Pulmonary artery endothelial cell (primary cell): Measurements from ENCODE around the gene ATP2B2. TPM values are rescaled to one million over a fixed set of nuclear protein-coding genes. Genes with fewer than 3 reads are reported as not detected.
A peak's percentile ranks its signal among the peaks of the same experiment; 100 is the strongest.

Source experiments
- DNase-seq: peaks from one replicate; pipeline ENCODE4 v3.0.0-alpha.2; 2011; ENCODE audit warnings: low read depth, low spot score
- total RNA-seq: library from RNA; depleted of rRNA; stranded (reverse); fragments of >200 nt; gene quantifications from 2 replicates; pipeline ENCODE4 v1.2.3, GENCODE V29; 2014

ATP2B2 gene
- total RNA-seq, 1 donor from 2014 or later, result not detected

GRCh38 chr3:10470120-10471053 is 35.0 kb downstream of the ATP2B2 start:
- no peak for DNase-seq

DNA sequence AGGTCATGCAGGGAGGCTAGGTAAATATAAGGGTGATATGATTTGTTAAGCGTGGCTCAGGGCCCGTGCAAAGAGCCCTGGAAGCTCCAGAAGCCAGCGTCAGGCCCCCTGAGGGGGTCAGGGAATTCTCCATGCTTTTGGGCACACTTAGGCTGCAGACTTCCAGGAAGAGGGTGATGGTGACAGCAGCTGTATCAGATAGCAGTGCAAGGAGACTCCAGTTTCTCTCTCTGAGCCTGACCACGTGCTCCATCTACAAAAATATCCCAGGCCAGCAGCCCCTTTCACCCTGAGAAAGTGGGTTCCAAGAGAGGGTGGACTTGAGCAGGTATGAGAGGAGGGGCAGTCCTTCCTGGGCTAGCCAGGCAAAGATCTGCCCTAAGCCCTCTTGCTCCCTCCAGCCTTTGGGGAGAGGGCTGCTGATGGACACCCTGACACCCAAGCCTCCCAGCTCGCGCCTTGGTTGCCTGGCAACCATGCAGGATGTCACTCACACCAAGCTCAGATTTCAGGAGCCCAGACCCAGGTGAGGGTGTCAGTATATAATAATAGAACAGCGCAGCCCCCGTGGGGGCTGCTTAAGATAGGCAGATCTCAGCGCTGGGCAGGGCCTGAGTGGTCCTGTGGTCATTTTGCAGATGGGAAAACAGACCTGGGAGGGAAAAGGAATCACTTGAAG is 35.8 kb downstream of the ATP2B2 start:
- DNase-seq, result no peak

GRCh38 chr3:10468613-10469354 is 36.6 kb downstream of the ATP2B2 start:
- no peak for DNase-seq

- DNase-seq, result no peak
Measured at GRCh38 chr3:10467904-10468612, 37.3 kb downstream of the ATP2B2 start.

GRCh38 chr3:10467204-10467603 is 38.2 kb downstream of the ATP2B2 start:
- no peak for DNase-seq

GRCh38 chr3:10466186-10466585 is 39.2 kb downstream of the ATP2B2 start:
- no peak for DNase-seq

DNA sequence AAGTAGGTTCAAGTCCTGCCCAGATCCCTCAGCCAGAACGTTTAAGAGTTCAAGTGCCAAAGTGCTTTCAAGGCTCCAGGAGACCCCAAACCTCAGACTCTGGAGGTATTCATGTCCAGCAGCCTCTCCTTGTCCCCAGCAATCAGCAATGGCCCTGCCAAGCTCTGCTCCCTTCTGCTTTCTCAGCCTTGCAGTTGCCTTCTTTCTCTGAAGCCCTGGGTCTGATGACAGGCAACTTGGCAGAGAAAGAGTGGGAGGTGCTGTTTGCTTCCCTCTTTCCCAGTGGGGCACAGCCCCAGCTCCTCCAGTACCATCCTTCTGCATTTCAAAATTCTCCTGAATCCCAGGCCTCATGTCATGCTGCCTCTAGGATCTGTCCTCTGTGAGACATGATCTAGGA is 40.2 kb downstream of the ATP2B2 start:
- no peak for DNase-seq

DNA sequence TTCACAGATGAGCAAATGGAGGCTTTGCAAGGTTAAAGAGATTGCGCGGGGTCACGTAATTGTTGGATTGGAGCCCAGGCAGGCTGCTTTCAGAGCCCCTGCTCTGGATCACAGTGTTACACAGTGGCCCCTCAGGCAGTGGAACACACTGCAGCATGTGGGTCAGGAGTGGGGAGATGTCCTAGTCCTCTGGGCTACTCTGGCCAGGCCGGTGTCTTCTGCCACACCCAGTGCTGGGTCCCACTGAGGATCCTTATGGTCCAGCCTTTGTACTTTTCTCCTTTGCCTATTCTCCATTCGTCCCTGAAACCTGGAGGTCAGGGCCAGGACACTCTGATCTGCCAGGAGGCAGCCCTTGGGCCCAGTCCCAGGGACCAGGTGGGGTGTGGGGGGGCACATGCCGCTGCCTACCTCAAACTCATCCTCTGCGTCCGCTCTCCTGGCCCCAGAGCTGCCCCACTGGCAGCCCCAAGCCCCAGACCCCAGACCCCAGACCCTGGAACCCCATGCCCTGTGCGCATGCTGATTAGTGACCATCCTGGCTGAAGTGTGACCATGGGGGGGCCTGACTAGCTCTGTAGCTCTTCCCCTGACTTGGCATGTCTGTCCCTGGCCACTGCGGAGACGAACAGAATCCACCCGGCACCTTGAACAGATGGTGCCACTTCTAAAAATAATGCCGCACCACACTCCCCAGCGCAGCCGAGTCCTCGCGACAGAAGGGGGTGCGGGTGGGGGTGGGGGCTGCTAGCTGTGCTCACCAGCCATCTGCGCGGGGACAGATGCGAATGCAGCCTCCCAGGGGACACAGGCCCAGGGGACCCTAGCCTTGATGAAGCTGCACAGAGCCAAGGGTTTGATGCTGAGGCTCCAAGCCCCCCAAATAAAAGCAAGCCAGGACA is 41.6 kb downstream of the ATP2B2 start:
- no peak for DNase-seq

- no peak for DNase-seq
Measured at GRCh38 chr3:10462641-10463532, 42.5 kb downstream of the ATP2B2 start.

DNA sequence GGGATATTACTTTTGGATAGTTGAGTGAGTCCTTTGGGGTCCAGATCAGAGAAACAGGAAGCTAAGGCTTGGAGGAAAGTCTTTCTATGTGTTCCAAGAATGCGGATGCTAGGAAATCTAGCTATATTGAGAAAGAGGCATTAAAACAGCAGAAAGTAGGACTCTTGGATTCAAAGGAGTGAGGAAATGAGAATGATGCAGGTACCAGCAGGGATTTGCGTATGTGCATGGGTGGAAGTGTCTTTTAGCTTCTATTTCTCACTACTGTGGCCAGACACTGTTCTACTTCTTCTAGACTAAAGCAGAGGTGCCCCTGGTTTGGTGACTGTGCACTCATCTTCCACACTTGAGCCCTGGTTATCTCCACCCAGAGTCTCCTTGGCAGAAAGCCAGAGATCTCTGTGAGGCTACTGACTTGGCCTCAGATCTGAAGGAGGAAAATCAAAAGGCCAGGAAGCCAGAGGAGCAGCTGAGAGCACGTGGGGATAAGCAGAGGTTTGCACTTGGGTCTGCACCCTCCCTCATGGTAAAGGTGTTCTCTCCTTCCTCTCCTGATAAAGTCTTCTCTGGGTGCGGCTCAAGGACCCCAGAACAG is 44.3 kb downstream of the ATP2B2 start:
- no peak for DNase-seq

DNA sequence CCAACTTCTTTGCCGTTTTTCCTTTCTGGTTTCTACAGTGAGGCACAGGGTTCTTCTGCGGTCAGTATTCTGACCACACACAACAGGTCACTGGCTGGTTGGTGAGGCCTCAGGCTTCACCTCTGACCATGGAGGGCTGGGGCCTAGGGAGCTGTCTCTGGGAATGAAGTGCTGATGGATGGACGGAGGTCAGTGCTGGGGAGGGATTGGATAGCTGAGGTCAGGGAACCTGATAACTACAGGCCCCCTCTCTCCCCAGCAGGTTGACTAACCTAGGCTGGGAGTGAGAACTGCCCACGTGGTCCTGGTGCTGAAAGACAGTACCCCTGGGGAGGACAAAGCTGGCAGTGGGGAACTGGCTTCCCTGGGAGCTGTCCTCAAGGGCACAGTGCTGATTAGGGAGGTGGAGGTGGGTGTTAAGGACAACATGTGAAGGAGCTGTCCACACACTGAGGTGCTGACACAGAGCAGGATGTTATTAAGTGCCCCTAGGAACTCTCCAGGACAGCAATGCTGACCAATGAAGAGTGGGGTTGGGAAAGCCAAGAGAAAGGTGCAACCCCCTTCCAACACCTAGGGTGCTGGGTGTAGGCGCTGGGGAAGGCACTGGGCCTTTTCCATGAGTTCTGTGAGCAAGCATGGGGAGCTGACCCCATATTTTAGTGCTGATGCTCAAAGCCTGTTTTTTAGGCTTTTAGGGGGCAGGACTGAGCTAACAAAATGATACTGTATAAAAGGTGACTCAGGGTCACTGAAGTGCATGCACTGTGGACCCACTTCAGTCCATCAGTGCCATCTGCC is 45.2 kb downstream of the ATP2B2 start:
- DNase-seq, result peak; percentile 46

DNA sequence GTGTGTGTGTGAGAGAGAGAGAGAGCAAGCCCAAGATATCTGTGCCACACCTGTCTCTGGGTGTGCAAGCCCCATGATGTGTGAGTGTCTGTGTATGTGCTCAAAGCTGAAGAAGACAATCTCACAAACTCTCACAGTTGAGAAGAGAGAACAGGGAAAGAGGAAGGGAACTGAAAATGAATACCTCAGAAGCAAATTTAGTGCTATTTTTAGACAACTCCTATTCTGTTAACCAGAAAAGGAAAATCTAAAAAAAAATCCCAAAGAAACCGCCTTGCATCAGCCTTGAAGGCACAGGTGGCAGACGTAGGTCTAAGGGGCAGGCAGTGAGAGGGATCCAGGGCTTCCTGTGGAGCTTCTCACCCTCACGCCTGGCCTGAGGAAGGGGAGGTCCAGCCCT is 47.8 kb downstream of the ATP2B2 start:
- DNase-seq, result no peak

DNA sequence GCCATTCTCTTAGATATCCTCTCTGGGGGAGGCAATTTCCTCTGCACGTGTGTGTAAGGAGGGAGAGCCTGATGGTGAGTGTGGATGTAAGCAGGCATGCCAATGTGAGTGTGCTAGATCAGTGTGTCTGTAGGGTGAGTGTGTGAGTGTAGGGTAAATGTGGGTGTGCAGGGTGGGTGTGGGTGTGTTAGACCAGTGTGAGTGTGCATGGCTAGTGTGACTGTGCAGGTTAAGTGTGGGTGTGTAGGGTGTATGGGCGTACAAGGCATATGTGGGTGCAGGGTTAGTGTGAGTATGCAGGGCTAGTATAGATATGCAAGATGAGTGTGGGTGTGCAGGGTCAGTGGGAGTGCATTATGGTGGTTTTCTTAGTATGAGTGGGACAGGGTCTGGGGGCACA is 48.4 kb downstream of the ATP2B2 start:
- no peak for DNase-seq

DNA sequence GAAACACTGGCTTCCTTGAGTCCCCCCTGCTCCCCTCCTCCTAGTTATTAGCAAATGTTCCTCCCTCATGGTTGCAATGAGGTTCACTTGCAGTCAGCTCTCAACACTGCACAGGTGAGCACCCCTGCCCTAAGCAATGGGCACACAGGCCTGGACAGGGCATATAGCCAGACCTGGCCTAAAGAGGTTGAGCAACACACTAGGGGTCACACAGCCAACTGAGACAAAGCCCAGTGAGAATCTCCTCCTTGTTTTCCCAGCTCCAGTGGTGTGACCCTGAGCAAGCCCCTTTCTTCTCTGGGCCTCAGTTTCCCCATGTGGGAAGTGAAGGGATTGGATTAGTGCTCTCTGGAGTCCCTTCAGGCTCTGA is 49.9 kb downstream of the ATP2B2 start:
- no peak for DNase-seq

GRCh38 chr3:10454907-10455544 is 50.4 kb downstream of the ATP2B2 start:
- no peak for DNase-seq

DNA sequence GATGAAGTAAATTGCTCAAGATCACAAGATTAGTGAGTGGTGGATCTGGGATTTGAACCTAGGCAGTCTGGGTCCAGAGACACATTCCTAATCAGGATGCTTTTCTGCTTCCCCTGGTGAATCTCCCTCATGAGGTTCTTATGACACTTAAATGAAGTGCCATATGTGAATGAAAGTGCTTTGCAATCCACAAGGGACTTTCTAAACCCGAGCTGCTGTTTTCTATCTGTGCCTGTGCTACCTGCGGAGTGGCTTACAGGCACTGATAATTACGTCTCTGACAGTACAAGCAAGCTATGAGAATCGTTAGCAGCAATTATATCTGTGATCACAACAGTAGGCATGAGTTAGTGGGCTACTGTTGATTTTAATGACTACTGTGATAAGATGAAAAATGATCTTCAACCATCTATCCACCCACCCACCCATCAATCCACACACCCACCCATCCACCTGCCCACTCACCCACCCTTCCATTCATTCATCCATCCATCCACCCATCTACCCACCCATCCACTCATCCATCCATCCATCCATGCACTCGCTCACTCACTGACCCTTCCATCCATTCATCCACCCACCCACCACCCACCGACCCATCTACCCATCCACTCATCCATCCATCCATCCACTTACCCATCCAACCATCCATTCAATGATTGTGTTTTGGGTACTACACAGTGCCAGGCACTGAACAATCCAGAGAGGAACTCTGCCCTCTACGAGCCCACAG is 51.8 kb downstream of the ATP2B2 start:
- no peak for DNase-seq
